Measurements from ENCODE around the gene CLUH. TPM values are rescaled to one million over a fixed set of nuclear protein-coding genes. Genes with fewer than 3 reads are reported as not detected.

CLUH gene
- total and polyA plus RNA-seq, 2 donors (not counting 3 experiments of a cell fraction or from before 2014, with no cell fraction given), result 33.8 to 80.7 TPM

- no peak overlapping the region for H3K9ac ChIP-seq (replicated peaks; ENCODE audit: extremely low read depth, insufficient read depth, low read length)
- no peaks in the 10 kb centered on the region for H4K20me1 ChIP-seq (replicated peaks; ENCODE audit: control insufficient read depth, extremely low read depth, insufficient read depth, low read length)
- ChIA-PET POLR2A (no interaction called here), CTCF (interaction anchor here (1.7 to 2.0 kb wide), 2 partner anchors 9 to 304 kb away, joined by 6 to 8 read pairs; no protein-coding TSS in a partner anchor)
- dilution Hi-C loops (cut with MboI; ENCODE audit: extremely low pct_ligation_motif_present, low sequenced_read_pairs) (no loop called here), intact Hi-C loops (cut with micrococcal nuclease) (no loop called here)
- BruUV-seq (replicated peaks), result no TSS peak
- H3K27me3 ChIP-seq (ENCODE audit: control insufficient read depth in 2 of 2, insufficient read depth in 2 of 2, low read length in 2 of 2), result no peaks in the 10 kb centered on the region
- peaks cover 19% of the 10 kb centered on the region for H3K4me1 ChIP-seq (ENCODE audit: control insufficient read depth, extremely low read depth, insufficient read depth, low read length)
- no peaks in the 10 kb centered on the region for H3K9me3 ChIP-seq (replicated peaks; ENCODE audit: control insufficient read depth, insufficient read depth, low read length)
- no peak overlapping the region for H3K4me2 ChIP-seq (ENCODE audit: insufficient read depth, low read length)
- TF ChIP-seq JUN (IDR thresholded peaks at IDR 0.05; ENCODE audit: borderline replicate concordance, insufficient read depth, insufficient read length, low read depth), result no peak
- no peak for TF ChIP-seq POLR2A (IDR thresholded peaks at IDR 0.05; ENCODE audit: low read depth, low read length)
- TF ChIP-seq CTCF (IDR thresholded peaks at IDR 0.05; ENCODE audit: extremely low read depth in 1 of 2, insufficient read depth in 1 of 2, low read depth in 1 of 2, low read length in 2 of 2), result no peak
- H3K79me2 ChIP-seq (ENCODE audit: control insufficient read depth, insufficient read depth, low read length), result peaks cover 69% of the 10 kb centered on the region
- no peaks in the 10 kb centered on the region for H3K36me3 ChIP-seq (ENCODE audit: control insufficient read depth in 2 of 2, extremely low read depth in 1 of 2, insufficient read depth in 2 of 2, low read length in 2 of 2)
- DNase-seq (ENCODE audit: low read depth, low spot score) (no peak), FAIRE-seq (no peak)
- H3K4me3 ChIP-seq (replicated peaks in 1 of 3; ENCODE audit: insufficient read depth in 1 of 3, low read depth in 1 of 3, low read length in 3 of 3), result no peak overlapping the region
- no peaks in the 10 kb centered on the region for H3K9me1 ChIP-seq (replicated peaks; ENCODE audit: control insufficient read depth, extremely low read depth, insufficient read depth, low read length)
- no peak overlapping the region for H2AFZ ChIP-seq (ENCODE audit: low read depth, low read length)
- no peak overlapping the region for H3K27ac ChIP-seq (ENCODE audit: insufficient read depth, low read depth, low read length)
Measured at GRCh38 chr17:2709183-2709661, 2.3 kb downstream of the CLUH start.

- no peak overlapping the region for H3K27ac ChIP-seq (ENCODE audit: insufficient read depth, low read depth, low read length)
- DNase-seq (ENCODE audit: low read depth, low spot score) (no peak), FAIRE-seq (no peak)
- H3K27me3 ChIP-seq (ENCODE audit: control insufficient read depth in 2 of 2, insufficient read depth in 2 of 2, low read length in 2 of 2), result no peaks in the 10 kb centered on the region
- no peak overlapping the region for H3K9ac ChIP-seq (replicated peaks; ENCODE audit: extremely low read depth, insufficient read depth, low read length)
- H3K79me2 ChIP-seq (ENCODE audit: control insufficient read depth, insufficient read depth, low read length), result peaks cover 69% of the 10 kb centered on the region
- intact Hi-C loops (cut with micrococcal nuclease), result no loop called here
- no peaks in the 10 kb centered on the region for H4K20me1 ChIP-seq (replicated peaks; ENCODE audit: control insufficient read depth, extremely low read depth, insufficient read depth, low read length)
- H2AFZ ChIP-seq (ENCODE audit: low read depth, low read length), result no peak overlapping the region
- H3K4me2 ChIP-seq (ENCODE audit: insufficient read depth, low read length), result no peak overlapping the region
- ChIA-PET CTCF (interaction anchor here (1.7 kb wide), 1 partner anchor 304 kb away, joined by 8 read pairs; no protein-coding TSS in a partner anchor), POLR2A (no interaction called here)
- H3K9me3 ChIP-seq (replicated peaks; ENCODE audit: control insufficient read depth, insufficient read depth, low read length), result no peaks in the 10 kb centered on the region
- H3K4me3 ChIP-seq (replicated peaks in 1 of 3; ENCODE audit: insufficient read depth in 1 of 3, low read depth in 1 of 3, low read length in 3 of 3), result no peak overlapping the region
- H3K4me1 ChIP-seq (ENCODE audit: control insufficient read depth, extremely low read depth, insufficient read depth, low read length), result peaks cover 19% of the 10 kb centered on the region
- BruUV-seq (replicated peaks), result no TSS peak
- dilution Hi-C loops (cut with MboI; ENCODE audit: extremely low pct_ligation_motif_present, low sequenced_read_pairs), result no loop called here
- no peaks in the 10 kb centered on the region for H3K9me1 ChIP-seq (replicated peaks; ENCODE audit: control insufficient read depth, extremely low read depth, insufficient read depth, low read length)
- no peaks in the 10 kb centered on the region for H3K36me3 ChIP-seq (ENCODE audit: control insufficient read depth in 2 of 2, extremely low read depth in 1 of 2, insufficient read depth in 2 of 2, low read length in 2 of 2)
- no peak for TF ChIP-seq MYC (IDR thresholded peaks at IDR 0.05; ENCODE audit: low read depth, low read length)
Measured at GRCh38 chr17:2708585-2709182, 2.9 kb downstream of the CLUH start.
